ENCODE results near the gene TUBA3D.
"Not testable (repeated sequence)": the region's sequence is repeated elsewhere in the genome, so short reads cannot be mapped to it uniquely, and the experiment has no call there.

DNA sequence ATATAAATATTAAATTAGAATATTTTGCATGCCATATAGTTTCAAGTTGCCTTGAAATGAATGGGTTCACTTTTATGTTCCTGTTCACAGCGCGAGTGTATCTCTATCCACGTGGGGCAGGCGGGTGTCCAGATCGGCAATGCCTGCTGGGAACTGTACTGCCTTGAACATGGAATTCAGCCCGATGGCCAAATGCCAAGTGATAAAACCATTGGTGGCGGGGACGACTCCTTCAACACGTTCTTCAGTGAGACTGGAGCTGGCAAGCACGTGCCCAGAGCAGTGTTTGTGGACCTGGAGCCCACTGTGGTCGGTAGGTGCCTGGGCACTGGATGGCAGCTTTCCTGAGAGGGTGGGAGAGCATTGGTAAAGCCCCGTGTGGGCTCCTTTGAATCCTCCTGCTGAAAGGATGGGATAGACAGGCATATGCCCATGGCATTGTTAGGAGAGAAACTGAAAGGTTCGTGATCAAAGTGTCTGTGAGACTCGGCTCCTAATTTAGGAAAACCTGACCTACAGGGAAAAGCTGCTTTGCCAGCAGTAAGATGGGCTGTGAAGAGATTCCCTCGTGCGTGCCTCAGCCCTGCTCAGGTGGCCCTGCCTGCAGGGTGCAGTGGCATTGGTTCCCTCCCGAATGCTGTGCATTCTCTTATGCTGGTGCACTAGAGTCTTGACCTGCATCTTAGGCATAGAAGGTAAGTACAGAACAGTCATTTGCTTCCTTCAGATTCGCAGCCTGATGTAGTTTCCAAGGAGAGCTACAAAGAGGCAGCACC lies 2.3 kb downstream of the TUBA3D start:
- TF ChIP-seq RAD21 (IDR thresholded peaks at IDR 0.05; ENCODE audit: insufficient read depth, low read depth, low read length); CTCF (IDR thresholded peaks at IDR 0.05 in 2 of 3, conservative IDR thresholded peaks at IDR 0.05 in 1 of 3; ENCODE audit: control insufficient read depth in 2 of 3, extremely low read depth in 1 of 3, insufficient read depth in 1 of 3, low read depth in 3 of 3, low read length in 3 of 3); FOXM1 (IDR thresholded peaks at IDR 0.05; ENCODE audit: low read depth, low read length): not testable (repeated sequence)
- TF ChIP-seq, protein P1, sequence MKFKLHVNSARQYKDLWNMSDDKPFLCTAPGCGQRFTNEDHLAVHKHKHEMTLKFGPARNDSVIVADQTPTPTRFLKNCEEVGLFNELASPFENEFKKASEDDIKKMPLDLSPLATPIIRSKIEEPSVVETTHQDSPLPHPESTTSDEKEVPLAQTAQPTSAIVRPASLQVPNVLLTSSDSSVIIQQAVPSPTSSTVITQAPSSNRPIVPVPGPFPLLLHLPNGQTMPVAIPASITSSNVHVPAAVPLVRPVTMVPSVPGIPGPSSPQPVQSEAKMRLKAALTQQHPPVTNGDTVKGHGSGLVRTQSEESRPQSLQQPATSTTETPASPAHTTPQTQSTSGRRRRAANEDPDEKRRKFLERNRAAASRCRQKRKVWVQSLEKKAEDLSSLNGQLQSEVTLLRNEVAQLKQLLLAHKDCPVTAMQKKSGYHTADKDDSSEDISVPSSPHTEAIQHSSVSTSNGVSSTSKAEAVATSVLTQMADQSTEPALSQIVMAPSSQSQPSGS (IDR thresholded peaks at IDR 0.05; ENCODE audit: low read length): not testable (repeated sequence)
